HCT116 (cell line): Measurements from ENCODE around the gene EGFL8.

Source experiments
- ATF3 ChIP-seq: IDR thresholded peaks from 2 replicates; pipeline ENCODE4 v1.6.1; 2012
- CTCF ChIP-seq, 3 experiments: fragments of 200-600 bp in 1 of 3; sonication (generic) in 1 of 3; IDR thresholded peaks in 2 of 3; conservative IDR thresholded peaks in 1 of 3; 2 replicates each; pipeline ENCODE4 v1.5.1; 2012 to 2017; ENCODE audit warnings: low read depth in 2 of 3, low read length in 2 of 3, antibody characterized with exemption in 1 of 3, borderline replicate concordance in 1 of 3, control low read depth in 1 of 3, mild to moderate bottlenecking in 1 of 3, mixed read lengths in 1 of 3, mixed run types in 1 of 3, moderate library complexity in 1 of 3; ENCODE audit not compliant: insufficient read depth in 1 of 3
- ELF1 ChIP-seq: IDR thresholded peaks from 2 replicates; pipeline ENCODE4 v1.6.1; 2012; ENCODE audit warnings: low read depth, borderline replicate concordance
- EZH2phosphoT487 ChIP-seq: fragments of 200-600 bp; IDR thresholded peaks from 2 replicates; pipeline ENCODE4 v1.6.1; 2018; ENCODE audit warnings: antibody characterized with exemption, borderline replicate concordance
- JUND ChIP-seq: IDR thresholded peaks from 2 replicates; pipeline ENCODE4 v1.6.1; 2012
- MAX ChIP-seq: IDR thresholded peaks from 2 replicates; pipeline ENCODE4 v1.6.1; 2012
- POLR2A ChIP-seq: IDR thresholded peaks from 2 replicates; pipeline ENCODE4 v1.7.0; 2011; ENCODE audit warnings: borderline replicate concordance; ENCODE audit not compliant: insufficient read depth, insufficient read length; ENCODE audit errors: extremely low read depth
- RAD21 ChIP-seq: IDR thresholded peaks from 2 replicates; pipeline ENCODE4 v1.6.1; 2012; ENCODE audit warnings: low read depth, mild to moderate bottlenecking
- REST ChIP-seq: IDR thresholded peaks from 2 replicates; pipeline ENCODE4 v1.6.1; 2012; ENCODE audit warnings: low read depth
- SP1 ChIP-seq: IDR thresholded peaks from 2 replicates; pipeline ENCODE4 v1.6.1; 2012; ENCODE audit warnings: low read depth

GRCh38 chr6:32127409-32127716, 37.0 kb upstream of the EGFL8 start:
- TF ChIP-seq REST (no peak), RAD21 (no peak), CTCF (IDR thresholded peaks at IDR 0.05 in 2 of 3, conservative IDR thresholded peaks at IDR 0.05 in 1 of 3; ENCODE audit: borderline replicate concordance in 1 of 3, insufficient read depth in 1 of 3, low read depth in 2 of 3, low read length in 2 of 3) (no peak), SP1 (no peak), ATF3 (no peak), JUND (no peak), POLR2A (no peak), ELF1 (no peak), EZH2phosphoT487 (no peak), MAX (no peak)
